Stimulated activated CD4-positive, alpha-beta T cell treated with anti-CD3 and anti-CD28 coated beads, Interleukin-4, amount 100 ng/mL, for 48 hours (primary cell): ENCODE measurements around the gene ULBP1.
"Not testable (repeated sequence)": the region's sequence is repeated elsewhere in the genome, so short reads cannot be mapped to it uniquely, and the experiment has no call there.

Experiments
- DNase-seq, 2 donors: peaks; one replicate each; pipeline ENCODE4 v3.0.0-alpha.2; 2020; ENCODE audit warnings: low read depth in 2 of 2

Gene ULBP1

DNA sequence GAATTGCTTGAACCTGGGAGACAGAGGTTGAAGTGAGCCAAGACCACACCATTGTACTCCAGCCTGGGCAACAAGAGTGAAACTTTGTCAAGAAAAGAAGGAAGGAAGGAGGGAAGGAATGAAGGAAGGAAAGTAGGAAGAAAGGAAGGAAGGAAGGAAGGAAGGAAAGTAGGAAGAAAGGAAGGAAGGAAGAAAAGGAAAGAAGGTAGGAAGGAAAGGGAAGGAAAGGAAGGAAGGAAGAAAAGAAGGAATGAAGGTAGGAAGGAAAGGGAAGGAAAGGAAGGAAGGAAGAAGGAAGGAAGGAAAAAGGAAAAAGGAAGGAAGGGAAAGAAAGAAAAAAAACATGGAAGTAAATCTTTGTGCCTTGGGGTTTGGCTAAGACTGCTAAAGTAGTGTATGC is 11.7 kb downstream of the ULBP1 start:
- no peak for DNase-seq

DNA sequence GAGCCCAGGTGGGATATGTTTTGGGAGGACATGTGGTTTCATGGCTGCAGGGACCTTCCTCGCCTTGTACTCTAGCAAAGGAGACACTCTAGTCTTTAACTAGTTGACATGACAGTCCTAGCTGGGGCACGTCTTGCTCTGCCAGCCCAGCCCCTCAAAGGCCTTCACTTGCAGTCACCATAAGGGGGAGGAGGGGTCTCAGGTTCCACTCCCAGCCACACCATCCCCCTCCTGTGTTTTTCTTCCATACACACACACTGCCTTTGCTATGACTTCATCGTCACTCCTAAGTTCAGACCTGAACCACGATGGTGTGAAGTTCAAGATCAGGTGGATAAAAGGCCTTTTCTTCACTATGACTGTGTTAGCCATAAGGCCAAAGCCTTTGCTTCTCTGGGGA is 13.5 kb downstream of the ULBP1 start:
- DNase-seq, result no peak

DNA sequence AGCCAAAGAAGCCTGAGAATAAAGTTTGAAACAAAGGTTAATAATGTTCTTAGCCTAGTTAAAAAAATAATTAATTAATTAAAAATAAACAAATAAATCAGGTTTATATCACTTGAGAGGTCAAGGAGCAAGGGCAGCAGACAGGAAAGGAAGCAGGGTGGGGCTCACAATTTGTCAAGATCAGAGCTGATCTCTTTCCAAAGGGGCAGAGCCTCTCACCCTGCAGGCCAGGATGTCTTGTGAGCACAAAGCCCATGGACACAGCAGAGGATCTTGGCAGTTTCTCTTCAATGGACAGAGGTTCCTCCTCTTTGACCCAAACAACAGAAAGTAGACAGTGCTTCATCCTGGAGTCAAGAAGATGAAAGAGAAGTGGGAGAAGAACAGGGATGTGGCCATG is 14.9 kb downstream of the ULBP1 start:
- no peak for DNase-seq

DNA sequence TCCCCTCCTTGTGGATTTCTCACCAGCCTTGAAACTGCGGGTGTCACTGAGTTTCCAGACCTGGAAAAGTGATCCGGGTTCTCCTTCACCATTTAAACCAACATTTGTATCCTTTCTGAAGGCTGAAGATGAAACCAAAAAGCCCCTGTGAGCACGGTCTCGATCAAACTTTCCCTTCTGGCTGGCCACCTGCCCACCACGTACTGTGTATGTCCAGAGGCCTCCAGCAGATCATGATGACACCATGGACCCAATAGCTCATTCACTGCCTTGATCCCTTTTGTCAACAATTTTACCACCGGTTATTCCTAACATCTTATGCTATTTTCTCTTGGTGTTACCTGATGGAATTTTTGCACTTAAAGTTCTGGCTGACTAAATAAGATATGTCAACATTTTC is 15.6 kb downstream of the ULBP1 start:
- DNase-seq, result no peak

DNA sequence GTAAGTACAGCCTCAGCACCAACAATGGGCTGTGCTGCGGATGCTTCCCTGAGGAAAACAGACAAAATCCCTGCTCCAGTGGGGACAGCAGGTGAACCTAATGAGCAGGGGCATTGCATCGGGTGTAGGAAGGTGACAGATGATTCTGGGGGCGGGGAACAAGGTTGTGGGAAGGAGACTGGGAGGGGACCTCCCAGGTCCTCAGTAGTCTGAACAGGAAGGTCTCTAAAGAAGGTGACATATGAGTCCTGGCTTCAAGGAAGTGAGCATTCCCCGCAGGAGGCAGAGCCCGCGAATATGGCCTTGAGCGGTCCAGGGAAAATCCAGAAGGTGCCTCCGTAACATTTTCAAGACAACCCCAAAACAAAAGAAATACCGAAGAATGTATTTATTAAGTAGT is 19.4 kb downstream of the ULBP1 start:
- no peak for DNase-seq

DNA sequence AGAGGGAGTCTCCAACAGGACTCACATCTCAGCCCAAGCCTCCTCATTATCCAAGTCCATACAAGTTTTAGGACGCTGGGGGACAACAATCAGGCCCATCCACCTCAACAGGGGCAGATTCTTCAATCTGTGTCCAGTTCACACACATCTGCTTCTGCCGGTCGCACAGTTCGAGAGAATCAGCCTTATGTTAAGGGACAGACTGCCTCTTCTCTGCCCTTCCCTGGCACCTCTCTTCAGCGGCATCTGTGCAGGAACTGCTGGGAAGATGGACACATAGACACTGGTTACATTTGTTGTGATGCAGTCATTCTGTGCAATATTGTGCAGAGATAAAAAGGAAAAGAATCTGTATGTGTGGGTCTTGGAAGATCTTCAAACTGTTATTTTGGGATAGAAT is 21.0 kb downstream of the ULBP1 start:
- no peak for DNase-seq

DNA sequence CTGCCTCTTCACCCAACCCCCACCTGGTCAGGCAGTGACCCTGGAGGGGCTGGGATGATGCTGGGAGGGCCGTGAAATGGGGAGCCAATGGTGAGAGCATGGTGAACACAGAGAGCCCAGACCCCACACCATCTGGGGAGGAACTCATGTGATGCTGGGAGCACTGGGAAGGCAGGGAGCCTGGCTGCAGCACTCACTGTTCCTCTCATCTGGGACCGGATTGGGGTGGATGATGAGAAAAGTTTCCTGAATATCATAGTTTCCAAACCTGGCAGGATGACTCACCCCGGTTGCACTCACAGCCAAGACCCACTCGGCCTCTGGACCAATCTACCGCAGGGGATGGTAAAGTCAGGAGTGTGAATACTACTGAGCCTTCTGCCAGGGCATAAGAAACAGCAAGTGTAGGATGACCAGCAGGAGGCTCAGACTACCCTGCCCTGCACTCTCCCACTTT is 21.8 kb downstream of the ULBP1 start:
- no peak for DNase-seq

DNA sequence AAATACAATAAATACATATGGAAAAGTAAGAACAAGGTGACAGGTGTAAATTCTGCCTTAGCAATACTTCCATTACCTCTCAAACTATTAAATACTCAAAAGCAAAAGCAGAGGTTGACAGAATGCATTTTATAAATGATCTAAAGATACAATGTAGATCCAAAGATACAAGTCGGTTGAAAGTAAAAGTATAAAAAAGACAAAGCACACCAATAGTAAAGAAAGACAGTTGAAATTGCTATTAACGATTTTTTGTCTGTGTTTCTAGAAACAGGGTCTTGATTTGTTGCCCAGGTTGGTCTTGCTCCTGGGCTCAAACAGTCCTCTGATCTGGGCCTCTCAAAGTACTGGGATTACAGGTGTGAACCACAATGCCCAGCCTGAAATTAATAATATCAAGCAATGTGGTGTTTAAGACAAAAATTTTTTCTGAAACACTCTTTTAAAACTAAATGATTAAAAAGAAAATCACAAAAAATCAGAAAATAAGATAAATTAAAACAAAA is 23.9 kb downstream of the ULBP1 start:
- no peak for DNase-seq

DNA sequence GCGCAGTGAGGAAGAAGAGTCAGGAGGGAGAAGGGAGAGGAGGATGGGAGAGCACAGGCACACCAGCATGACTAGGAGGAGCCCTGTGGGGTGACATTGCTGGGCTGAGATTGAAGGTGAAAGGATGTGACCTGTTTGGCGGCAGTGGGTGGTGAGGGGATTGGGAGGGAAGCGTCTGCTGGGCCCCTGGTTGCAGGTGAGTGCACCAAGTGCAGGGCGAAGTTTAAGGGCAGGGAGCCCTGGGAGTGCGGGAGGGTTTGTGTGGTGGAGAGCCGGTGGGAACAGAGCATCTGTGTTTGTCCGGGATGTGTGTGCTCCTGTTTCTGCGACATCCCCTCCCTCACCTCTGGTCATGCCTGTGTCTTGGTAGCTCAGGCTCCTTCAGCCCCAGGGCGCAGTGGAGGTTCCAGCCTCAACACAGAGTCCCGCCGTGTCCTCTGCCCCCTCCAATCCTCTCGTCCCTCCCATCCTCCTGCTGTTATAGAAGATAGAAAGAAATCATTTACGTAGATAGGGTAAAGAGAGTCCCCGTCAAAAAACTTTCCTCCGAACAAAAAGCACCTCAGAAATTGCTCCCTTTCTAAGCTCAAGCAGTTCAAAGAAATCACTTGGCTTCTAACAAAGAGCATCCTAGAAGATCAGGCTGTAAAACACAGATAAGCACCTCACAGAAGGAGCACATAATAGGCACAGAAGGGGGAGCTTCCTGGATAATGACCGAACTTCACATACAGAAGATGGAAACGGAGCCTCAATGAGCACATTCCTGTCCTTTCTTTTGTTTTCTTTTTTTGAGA is 25.0 kb downstream of the ULBP1 start:
- DNase-seq, result no peak

DNA sequence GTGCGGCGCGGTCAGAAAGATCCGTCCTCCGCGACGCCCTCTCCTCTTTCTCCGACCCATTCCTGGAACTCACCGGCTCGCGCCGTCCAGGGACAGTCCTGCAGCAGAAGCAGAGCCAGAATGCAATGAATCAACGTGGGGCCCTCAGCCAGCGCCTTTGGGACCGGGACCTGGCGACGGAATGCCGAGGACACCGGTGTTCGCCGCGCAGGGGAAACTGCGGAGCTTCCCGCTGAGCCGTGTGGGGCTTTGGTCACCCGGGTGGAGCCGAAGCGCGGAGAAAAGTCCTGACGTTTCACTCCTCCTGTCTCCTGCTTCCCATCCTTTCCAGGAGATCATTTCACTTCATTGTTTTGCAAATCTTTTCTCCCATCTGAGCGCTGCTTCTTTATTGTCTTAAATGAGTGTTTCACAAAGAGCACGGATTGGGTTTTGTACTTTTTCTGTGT is 26.5 kb downstream of the ULBP1 start:
- DNase-seq, result no peak

DNA sequence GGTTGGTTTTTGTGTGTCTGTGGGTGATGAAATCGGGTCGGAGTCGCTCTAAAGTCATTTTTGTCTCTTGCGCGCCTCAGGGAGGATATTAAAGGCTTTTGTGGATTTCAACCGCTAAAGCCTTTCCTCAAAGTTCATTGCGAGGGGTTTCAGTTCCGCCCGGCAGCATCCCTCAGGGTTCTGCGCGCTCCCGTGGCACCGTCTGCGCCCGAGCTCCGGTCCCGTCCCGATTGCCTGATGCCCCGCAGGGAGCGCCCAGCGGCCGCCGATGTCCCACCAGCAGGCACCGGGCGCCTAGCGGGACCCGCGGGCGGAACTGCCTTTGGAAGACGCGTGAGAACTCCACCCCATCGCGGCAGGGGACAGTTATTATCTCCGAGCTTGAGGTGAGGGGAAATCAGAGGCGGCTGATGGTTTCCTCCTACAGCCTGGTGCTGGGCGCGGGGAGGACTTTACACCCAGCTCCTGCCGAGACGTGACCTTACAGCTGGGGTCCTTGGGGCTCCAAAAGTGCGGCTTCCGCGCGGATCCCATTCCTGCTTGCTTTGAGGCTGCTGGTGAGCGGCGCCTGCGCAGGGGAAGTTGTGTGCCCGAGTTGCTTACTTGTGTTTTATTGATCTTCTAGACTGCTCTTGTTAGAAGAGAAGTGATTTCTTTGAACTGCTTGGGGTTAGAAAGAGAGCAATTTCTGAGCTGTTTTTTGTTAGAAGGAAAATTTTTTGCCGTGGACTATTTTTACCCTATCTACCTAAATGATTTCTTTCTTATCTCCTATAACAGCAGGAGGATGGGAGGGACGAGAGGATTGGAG is 27.1 kb downstream of the ULBP1 start:
- DNase-seq, result no peak

DNA sequence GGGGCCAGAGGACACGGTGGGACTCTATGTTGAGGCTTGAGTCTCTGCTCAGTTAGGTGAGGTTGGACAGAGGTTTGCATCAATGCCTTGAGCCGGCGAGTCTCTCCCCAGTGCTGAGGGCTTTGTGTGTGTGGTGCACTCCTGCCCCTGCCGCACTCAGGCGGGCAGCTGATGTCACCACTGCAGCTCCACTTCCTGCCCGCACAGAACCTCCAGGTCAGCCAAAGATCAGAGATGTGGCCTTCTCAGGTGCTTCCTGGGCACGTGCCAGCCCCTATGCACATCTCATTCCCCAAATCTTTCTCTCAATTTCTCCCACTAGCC is 27.7 kb downstream of the ULBP1 start:
- DNase-seq, result not testable (repeated sequence)

DNA sequence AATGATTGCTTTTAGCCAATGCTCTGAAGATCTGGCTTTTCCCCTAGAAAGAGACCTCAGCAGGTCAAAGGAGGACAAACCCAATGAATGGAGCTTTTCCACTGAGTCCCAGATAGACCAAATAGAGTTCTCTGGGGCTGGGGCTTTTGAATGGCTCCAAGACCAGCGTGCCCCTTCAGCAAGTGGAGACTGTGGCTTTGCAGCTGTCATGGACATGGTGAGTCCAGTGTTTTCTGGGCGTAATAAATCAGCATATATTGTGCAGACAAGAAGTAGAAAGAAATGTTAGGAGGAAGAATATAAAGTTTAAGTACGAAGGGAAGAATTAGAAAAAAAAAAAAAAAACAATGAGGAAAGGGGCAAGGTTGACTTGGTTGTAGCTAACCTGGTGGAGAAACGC is 28.1 kb downstream of the ULBP1 start:
- DNase-seq, result no peak

DNA sequence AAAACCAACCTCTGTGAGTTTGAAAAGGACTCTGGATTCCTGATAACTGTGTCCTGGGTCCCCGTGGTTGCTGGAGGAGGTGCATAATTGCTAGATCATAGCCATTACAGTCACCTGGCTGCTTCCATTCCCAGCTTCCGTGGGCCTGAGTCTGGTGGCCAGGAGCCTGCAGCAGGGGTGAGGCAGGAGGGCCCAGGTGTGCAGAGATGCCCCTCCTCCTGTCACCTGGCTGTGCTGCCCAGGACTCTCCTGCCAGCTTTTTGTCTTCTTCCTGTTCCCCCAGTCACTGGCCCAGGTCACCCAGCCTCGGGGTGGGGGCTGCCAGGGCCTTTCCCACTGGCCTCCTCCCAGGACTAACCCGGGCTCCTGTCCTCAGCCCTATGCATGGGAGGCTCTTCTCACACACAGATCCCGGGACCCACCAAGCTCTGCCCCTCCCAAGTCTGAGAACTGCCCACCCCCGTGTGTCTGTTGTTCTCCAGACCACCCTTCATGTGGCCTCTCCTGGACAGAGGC is 31.6 kb downstream of the ULBP1 start:
- DNase-seq, result no peak

DNA sequence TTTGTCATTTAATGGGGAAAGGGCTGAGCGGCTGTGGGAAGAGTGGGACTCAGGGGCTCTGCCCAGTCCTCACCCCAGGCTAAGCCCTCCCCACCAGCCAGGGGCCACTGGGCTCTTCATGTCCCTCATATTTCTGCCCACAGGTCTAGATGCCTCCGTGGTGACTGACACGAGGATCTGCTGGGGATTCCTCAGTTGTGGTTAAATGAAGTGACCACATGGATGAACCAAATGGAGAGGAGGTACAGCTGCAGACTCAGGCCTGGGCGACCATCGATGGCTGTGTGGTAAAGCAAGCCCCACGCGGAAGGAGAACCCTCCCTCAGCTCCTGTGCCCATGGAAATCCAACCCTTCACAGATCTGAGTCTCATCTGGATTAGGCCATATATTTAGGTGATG is 32.2 kb downstream of the ULBP1 start:
- no peak for DNase-seq

DNA sequence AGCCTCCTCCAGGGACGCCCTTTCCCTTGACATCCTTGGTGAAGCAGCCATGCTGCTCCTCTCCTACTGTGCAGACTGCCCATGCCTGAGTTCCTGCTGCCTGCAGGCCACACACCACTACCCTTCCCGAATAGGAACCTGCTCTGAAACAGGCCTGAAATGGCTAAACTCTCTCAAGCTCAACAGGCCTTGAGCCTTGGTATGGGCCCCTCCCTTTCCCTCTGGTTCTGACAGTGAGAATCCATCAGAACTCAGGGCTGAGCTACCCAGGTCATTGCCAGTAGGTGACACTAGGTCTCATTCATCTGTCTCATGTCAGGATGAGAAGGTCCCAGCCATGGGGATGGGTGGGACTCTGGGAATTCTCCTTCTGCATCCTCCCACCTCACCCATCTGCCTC is 35.9 kb downstream of the ULBP1 start:
- DNase-seq, result no peak

DNA sequence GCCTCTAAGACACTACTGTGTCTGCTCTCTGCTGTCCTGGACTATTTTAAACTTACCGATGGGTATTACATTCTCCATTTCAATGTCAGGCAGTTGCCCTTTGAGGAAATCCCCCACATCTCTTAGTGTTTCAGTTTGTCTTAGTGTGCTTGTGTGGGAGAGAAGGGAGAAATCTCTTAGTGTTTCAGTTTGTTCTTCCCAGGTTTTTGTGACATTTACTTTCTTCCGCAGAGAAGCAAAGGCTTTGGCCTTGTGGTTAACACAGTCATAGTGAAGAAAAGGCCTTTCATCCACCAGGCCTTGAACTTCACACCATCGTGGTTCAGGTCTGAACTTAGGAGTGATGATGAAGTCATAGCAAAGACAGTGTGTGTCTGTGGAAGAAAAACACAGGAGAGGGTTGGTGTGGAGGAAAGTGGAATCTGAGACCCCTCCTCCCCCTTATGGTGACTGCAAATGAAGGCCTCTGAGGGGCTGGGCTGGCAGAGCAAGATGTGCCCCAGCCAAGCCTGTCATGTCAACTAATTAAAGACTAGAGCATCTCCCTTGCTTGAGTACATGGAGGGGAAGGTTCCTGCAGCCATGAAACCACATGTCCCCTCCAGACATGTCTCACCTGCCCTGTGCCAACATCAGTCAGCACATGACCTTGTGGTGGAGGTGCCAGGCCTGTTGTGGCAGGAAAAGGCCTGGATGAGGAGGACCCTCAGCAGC is 37.7 kb downstream of the ULBP1 start:
- DNase-seq, result no peak

DNA sequence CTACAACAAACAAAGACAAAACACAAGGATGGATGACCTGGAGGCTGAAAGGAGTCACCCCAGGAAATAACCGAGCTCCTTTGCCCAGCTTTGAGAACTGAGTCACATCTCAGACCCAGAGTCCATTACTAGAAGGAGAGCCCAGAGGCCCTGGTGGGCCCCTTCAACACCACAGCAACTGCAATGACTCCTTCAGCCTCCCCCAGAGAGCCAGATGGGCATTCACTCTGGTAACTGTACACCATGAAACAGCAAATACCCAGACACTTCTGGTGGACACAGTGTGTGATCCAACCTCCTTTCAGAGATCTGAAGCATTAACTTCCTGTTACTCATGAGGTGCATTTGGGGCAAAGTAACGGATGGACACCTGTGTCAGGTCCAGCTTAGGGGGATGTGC is 39.0 kb downstream of the ULBP1 start:
- DNase-seq, result no peak

DNA sequence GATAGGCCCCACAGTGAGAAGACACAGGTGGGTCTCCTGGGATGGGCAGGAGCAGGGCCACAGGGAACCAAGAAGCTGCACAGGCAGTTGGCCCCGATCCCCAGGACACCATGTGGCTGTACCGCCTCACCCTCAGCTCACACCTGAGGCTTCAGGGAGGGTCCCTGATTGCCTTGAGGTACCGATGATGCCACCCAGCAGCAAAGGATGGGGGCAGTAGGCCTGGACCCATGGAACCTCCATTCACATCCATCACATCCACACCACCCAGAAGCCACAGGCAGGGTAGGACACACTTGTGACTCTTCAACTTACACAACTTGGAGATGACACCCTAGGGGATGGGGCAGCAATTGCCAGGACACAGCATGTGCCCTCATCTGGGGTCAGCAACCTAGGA is 39.9 kb downstream of the ULBP1 start:
- DNase-seq, result not testable (repeated sequence)

DNA sequence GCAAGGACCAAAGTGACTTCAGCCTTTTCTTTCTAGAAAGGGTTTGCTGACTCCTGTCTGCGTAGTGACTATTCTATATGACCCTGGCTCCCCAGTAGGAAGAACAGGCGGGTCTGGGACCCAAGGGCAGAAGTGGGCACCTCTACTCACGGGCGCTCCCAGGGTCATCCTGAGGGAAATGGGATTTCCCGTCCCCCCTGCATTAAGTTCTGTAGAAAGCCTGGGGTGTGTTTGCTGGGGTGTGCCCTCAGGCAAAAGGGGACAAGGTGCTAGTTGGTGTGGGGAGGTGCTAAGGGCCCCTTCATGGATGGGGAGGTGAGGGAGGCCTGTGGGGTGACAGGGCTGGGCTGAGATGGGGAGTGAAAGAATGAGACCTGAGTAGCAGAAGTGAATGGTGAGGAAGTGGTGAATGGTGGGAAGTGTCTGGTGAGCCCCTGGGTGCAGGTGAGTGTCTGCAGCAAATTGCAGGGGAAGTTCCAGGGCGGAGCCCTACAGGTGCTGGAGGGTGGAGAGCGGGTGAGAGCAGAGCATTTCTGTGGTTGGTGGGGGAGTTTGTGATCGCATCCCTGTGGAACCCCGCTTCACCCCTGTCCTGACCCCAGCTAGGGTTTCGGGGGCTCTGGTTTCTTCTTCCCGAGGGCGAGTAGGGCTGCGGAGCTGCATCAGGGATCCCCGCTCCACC is 40.5 kb downstream of the ULBP1 start:
- DNase-seq, result no peak
